HepG2 (cell line): Measurements from ENCODE around the gene VEZT. TPM values are rescaled to one million over a fixed set of nuclear protein-coding genes. Genes with fewer than 3 reads are reported as not detected.

Experiments used
- ASH2L ChIP-seq: fragments of 300-600, 200-600 bp; sonication (generic); IDR thresholded peaks from 2 replicates; pipeline ENCODE4 v1.7.0; 2017; ENCODE audit warnings: low read depth, mild to moderate bottlenecking, moderate library complexity, mixed read lengths, low read length; ENCODE audit not compliant: insufficient read length
- ATF4 ChIP-seq, 2 experiments: fragments of 450-650 bp in 1 of 2; sonication (generic) in 1 of 2; formaldehyde crosslinking; IDR thresholded peaks; 2 replicates each; pipeline versions ENCODE4 v1.5.0 to v1.8.0; 2020 to 2022; ENCODE audit warnings: mild to moderate bottlenecking in 1 of 2, missing genetic modification reagents in 1 of 2
- CAMTA2 ChIP-seq: sonication (generic); formaldehyde crosslinking; IDR thresholded peaks from 2 replicates; pipeline ENCODE4 v1.4.0; 2020; ENCODE audit warnings: mild to moderate bottlenecking, missing genetic modification reagents, borderline replicate concordance
- DPF2 ChIP-seq: sonication (generic); formaldehyde crosslinking; IDR thresholded peaks from 2 replicates; pipeline ENCODE4 v1.4.0; 2020; ENCODE audit warnings: mild to moderate bottlenecking, low read depth, missing genetic modification reagents, borderline replicate concordance
- FOSL2 ChIP-seq: sonication (generic); formaldehyde crosslinking; IDR thresholded peaks from 2 replicates; pipeline ENCODE4 v1.4.0; 2020; ENCODE audit warnings: missing genetic modification reagents
- GATAD2A ChIP-seq: IDR thresholded peaks from 2 replicates; pipeline ENCODE4 v1.6.1; 2016
- NR1H2 ChIP-seq: sonication (generic); formaldehyde crosslinking; IDR thresholded peaks from 2 replicates; pipeline ENCODE4 v1.8.1; 2022; ENCODE audit warnings: low read depth, missing genetic modification reagents, borderline replicate concordance
- ONECUT2 ChIP-seq: sonication (generic); formaldehyde crosslinking; IDR thresholded peaks from 2 replicates; pipeline ENCODE4 v1.4.0; 2020; ENCODE audit warnings: missing genetic modification reagents
- PBX2 ChIP-seq: IDR thresholded peaks from 2 replicates; pipeline ENCODE4 v1.6.1; 2016; ENCODE audit warnings: control low read depth
- PHF21A ChIP-seq: sonication (generic); formaldehyde crosslinking; IDR thresholded peaks from 2 replicates; pipeline ENCODE4 v1.5.0; 2020; ENCODE audit warnings: mild to moderate bottlenecking, missing genetic modification reagents
- PITX1 ChIP-seq: sonication (generic); formaldehyde crosslinking; IDR thresholded peaks from 2 replicates; pipeline ENCODE4 v1.5.1; 2020; ENCODE audit warnings: mild to moderate bottlenecking, missing genetic modification reagents
- POLR2AphosphoS5 ChIP-seq: IDR thresholded peaks from 2 replicates; pipeline ENCODE4 v1.6.1; 2012; ENCODE audit warnings: low read depth, low read length
- PRDM4 ChIP-seq: sonication (generic); formaldehyde crosslinking; IDR thresholded peaks from 2 replicates; pipeline ENCODE4 v1.9.0; 2021; ENCODE audit warnings: missing genetic modification reagents, borderline replicate concordance
- RCOR2 ChIP-seq: IDR thresholded peaks from 2 replicates; pipeline ENCODE4 v1.6.1; 2016; ENCODE audit warnings: missing biosample characterization, missing genetic modification reagents
- SAFB2 ChIP-seq: sonication (generic); formaldehyde crosslinking; IDR thresholded peaks from 2 replicates; pipeline ENCODE4 v1.5.1; 2020; ENCODE audit warnings: missing genetic modification reagents, low read depth, mild to moderate bottlenecking, borderline replicate concordance
- SOX5 ChIP-seq: IDR thresholded peaks from 2 replicates; pipeline ENCODE4 v1.6.1; 2016; ENCODE audit warnings: borderline replicate concordance
- SSRP1 ChIP-seq: IDR thresholded peaks from 2 replicates; pipeline ENCODE4 v1.6.1; 2016; ENCODE audit warnings: control low read depth
- TARDBP ChIP-seq: sonication (generic); formaldehyde crosslinking; IDR thresholded peaks from 2 replicates; pipeline ENCODE4 v1.8.0; 2022; ENCODE audit warnings: mild to moderate bottlenecking, missing genetic modification reagents
- THAP11 ChIP-seq: IDR thresholded peaks from 2 replicates; pipeline ENCODE4 v1.6.1; 2016; ENCODE audit warnings: missing biosample characterization, missing genetic modification reagents
- ZBTB37 ChIP-seq: sonication (generic); formaldehyde crosslinking; IDR thresholded peaks from 2 replicates; pipeline ENCODE4 v1.4.0; 2020; ENCODE audit warnings: mild to moderate bottlenecking, missing genetic modification reagents
- ZNF501 ChIP-seq: sonication (generic); formaldehyde crosslinking; IDR thresholded peaks from 2 replicates; pipeline ENCODE4 v1.5.1; 2020; ENCODE audit warnings: mild to moderate bottlenecking, moderate library complexity, missing genetic modification reagents
- ZNF597 ChIP-seq: sonication (generic); formaldehyde crosslinking; IDR thresholded peaks from 2 replicates; pipeline ENCODE4 v1.5.0; 2020; ENCODE audit warnings: missing genetic modification reagents
- ZNF703 ChIP-seq: sonication (generic); formaldehyde crosslinking; IDR thresholded peaks from 2 replicates; pipeline ENCODE4 v1.5.1; 2020; ENCODE audit warnings: missing genetic modification reagents, mild to moderate bottlenecking, moderate library complexity, borderline replicate concordance
- polyA plus RNA-seq, 8 experiments: library from polyadenylated mRNA; depleted of rRNA in 3 of 8; stranded (reverse) in 7 of 8; unstranded in 1 of 8; fragments of >200 nt; fragmentation: Illumina TruSeq in 4 of 8; extraction: Trizol in 4 of 8; gene quantifications; 2 replicates each; pipeline versions ENCODE4 v1.2.1 to v1.2.3, GENCODE V29; 2011 to 2016; ENCODE audit warnings: low read depth in 4 of 8, missing spikeins in 1 of 8, mixed read lengths in 1 of 8; ENCODE audit not compliant: insufficient read depth in 1 of 8
- total RNA-seq, 5 experiments: library from RNA; depleted of rRNA; stranded (reverse); fragments of >200 nt; fragmentation: Illumina TruSeq; extraction: Trizol; gene quantifications; 2 replicates each; pipeline ENCODE4 v1.2.3, GENCODE V29; 2016; ENCODE audit warnings: low read depth in 1 of 5

VEZT gene
- total and polyA plus RNA-seq, 2 of the 13 experiments (the other 11 are each of a cell fraction or from before 2014, with no cell fraction given), result 35.5 to 51.6 TPM

- peak; percentile 69 for TF ChIP-seq THAP11 (CRISPR knock-in tag)
- TF ChIP-seq PITX1, result peak; percentile 93
- TF ChIP-seq GATAD2A (CRISPR knock-in tag), result peak; percentile 93
- TF ChIP-seq DPF2 (CRISPR knock-in tag), result peak; percentile 62; the same call in 1 of the 2 replicates
- TF ChIP-seq FOSL2 (CRISPR knock-in tag), result peak; percentile 93
- no peak for TF ChIP-seq SAFB2 (CRISPR knock-in tag)
- TF ChIP-seq ASH2L, result peak; percentile 53
- TF ChIP-seq ATF4 (CRISPR knock-in tag; IDR thresholded peaks at IDR 0.05), result peak in 1 of 2 experiments; percentile 70; a peak in 2 of 4 replicates
- TF ChIP-seq CAMTA2 (CRISPR knock-in tag), result no peak
- peak; percentile 55; the same call in 1 of the 2 replicates for TF ChIP-seq TARDBP (CRISPR knock-in tag)
- no peak for TF ChIP-seq SSRP1 (CRISPR knock-in tag)
- TF ChIP-seq ZNF597 (CRISPR knock-in tag), result no peak
- peak; percentile 90 for TF ChIP-seq RCOR2 (CRISPR knock-in tag)
- peak; percentile 96 for TF ChIP-seq ZNF703 (CRISPR knock-in tag)
- no peak for TF ChIP-seq ONECUT2 (CRISPR knock-in tag)
- TF ChIP-seq POLR2AphosphoS5, result no peak
- no peak for TF ChIP-seq PRDM4
- no peak for TF ChIP-seq PBX2 (CRISPR knock-in tag)
- TF ChIP-seq NR1H2, result no peak
- peak; percentile 99 for TF ChIP-seq SOX5 (CRISPR knock-in tag)
- TF ChIP-seq ZNF501, result no peak
- TF ChIP-seq PHF21A (CRISPR knock-in tag), result peak; percentile 83
- TF ChIP-seq ZBTB37 (CRISPR knock-in tag), result no peak
Measured at GRCh38 chr12:95318071-95318545, 100.5 kb downstream of the VEZT start (continued).
